ENCODE measurements around the gene LAMB1.
A peak's percentile ranks its signal among the peaks of the same experiment; 100 is the strongest.

The LAMB1 gene

GRCh38 chr7:107948645-107949442 is 54.1 kb downstream of the LAMB1 start:
- no peak for DNase-seq

DNA sequence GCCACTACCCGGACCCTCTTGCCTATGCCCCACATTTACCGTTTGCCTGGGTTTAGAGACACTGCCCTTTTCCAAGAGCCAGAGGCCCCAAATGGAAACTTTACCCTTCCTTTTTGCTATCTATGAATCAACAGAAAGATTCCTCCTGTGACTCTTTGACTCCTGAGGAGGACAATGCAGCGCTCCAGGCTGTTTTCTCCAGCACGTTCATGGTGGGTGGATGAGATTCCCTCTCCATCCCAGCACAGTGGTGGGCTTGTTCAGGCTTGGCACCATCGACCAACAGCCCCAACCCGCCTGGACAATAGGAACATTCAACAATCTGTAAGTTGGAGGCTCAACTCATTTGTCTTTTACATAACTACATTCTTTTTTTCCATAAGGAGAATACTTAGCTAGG is 56.1 kb downstream of the LAMB1 start:
- DNase-seq, result peak in 1 of 58 donors; percentile 1

DNA sequence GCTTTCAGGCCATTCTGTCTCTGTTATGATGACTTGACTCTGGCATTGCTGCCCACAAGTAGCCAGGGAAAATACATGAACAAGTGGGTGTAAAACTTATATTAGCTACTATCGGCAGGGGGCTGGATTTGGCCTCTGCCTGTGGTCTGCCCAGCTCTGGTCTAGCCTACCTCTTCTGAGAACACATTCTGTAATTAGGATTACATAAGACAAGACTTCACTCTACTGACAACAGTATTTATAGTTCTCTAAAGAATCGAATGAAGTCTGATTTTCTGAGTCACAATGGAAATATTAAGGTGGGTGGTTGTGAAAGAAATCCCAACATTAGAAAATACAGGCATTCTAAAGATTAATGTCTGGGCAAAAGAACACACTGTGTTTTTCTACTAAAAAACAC is 56.5 kb downstream of the LAMB1 start:
- no peak for DNase-seq

GRCh38 chr7:107945332-107945731 is 57.6 kb downstream of the LAMB1 start:
- no peak for DNase-seq

DNA sequence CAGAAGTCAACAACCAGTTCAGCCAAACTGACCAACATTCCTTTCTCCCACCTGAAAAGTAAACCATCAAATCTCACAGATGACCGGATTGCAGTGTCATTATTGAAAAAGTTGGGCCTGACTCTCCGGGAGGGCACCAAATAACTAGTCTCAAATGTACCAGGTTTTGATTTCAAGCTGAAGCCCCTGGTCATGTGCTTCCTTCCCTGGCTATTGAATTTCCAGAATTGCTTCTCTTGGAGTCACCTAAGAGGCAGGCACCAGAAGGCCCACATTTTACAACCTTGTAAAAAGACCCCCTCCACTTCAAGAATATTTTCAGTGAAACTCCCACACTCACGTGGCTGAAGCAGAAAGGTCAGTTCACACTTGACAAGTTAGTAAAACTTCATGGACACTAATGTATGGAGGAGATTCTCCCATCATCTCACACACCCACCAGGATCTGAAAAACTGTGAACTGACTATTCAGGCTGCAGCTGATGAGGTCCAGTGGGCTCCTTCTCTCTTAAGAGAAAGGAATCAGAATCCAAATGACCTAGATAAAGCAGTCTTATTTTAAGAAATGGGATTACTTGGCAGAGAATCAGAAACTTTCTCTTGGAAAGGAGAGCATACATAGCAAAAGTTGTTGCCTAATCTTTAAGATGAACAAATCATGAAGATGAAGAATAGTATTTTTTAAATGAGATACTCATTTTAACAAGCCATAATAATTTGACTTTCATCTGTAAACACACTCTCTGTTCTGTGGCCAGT is 58.4 kb downstream of the LAMB1 start:
- DNase-seq, result no peak

GRCh38 chr7:107943018-107943417 is 59.9 kb downstream of the LAMB1 start:
- DNase-seq, result no peak

DNA sequence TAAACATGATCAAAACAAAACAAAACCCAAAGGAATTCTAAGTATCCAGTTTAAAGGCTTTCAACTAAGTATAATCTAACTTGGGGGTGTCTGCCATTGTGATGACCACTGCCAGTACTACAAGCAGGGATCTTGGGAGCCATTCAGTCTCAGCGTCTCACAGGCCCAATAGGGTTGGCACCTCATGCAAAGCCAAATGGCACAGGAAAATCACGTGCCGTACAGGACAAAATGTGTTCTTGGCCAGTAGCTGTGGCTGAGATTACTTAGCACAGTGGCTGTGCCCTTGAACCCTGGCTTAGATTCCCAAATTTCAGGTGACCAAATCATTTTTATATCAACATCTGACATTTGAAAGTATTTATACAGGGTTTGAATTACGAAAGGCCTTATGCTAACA is 62.0 kb downstream of the LAMB1 start:
- DNase-seq, result no peak

GRCh38 chr7:107939573-107940489 is 63.1 kb downstream of the LAMB1 start:
- peak in 17 of 58 donors; percentile 5 to 82 (median 40) for DNase-seq

DNA sequence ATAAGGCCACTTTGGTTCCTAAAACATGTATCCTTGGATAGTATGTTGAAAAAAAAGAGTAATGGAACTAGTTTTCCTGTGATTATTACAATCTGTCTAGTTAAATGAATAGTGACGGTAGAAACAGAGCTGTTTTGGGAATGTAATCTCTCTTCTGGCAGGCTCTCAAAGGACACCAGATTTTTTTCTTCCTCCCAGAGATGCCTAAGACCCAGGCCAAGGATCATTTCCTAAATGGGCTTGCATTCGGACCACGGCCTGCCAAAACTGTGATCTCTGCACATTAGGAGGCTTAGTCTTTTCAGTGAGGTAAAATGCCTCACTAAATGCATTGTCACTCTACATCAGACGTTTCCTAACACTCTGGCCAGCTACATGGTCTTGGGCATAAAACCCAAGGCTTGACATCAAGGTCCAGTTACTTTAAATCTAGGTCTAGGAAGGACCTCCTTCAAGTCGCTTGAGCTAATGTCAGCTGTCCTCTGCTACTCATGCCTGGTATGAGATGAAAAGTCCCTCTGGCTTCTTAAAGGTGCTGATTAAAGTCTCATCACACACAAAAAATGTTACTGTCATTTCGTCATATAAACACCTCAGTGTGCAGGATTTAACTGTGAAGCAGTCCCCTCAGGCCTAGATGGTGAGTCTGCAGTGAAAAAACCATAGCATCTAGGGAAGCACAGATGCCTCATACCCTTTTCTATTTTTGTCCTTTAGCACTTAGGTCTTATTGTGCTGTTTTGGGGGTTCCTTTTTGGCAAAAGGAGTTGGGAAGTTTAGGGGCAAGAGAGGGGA is 64.3 kb downstream of the LAMB1 start:
- DNase-seq, result no peak

DNA sequence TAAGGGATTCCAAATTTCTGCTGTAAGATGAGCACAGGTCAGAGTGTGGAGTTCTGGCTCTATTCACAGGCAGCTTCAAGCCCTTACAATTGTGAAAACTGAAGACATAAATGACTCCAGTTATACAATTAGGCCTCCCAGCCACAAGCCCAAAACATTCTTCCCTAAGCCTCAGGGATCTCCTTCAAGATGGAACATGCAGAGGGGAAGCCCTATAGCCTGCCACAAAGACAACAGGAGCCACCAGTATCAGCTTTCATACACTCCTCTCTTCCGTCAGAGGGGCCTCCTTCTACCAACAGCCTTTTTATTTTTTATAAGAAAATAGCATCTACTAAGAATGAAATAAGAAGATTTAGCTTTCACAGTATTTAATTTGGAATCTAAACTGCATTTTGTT is 65.4 kb downstream of the LAMB1 start:
- DNase-seq, result no peak

GRCh38 chr7:107936312-107936711 is 66.6 kb downstream of the LAMB1 start:
- no peak for DNase-seq

- DNase-seq, result no peak
These were observed 67.8 kb downstream of the LAMB1 start for GRCh38 chr7:107934991-107935770.

DNA sequence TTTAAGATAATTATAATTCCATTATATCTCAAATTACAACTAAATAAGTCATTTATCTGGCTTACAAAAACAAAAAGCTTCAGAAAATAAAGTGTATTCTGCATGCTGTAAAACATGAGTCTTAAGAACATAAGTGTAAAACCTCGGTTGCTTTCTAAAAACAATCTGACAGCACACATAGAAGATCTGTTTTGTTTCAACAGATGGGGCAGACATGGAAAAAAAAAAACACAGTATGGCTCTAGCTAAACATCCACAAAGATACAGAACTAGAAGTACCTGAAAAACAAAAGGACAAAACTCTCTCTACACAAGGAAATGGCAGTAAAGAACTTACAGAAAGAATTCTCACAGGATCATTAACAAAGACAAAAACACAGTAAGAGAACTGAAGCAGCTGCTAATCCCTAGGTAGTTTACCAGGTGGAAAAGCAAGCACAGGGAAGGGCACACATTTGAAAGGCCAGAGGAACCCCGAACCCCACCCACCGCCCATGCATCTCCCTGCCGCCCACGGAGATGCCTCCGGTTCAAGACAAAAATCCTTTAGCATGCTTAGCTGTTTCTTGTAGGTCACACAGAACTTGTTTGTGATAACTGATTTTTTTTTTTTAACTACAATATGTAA is 69.5 kb downstream of the LAMB1 start:
- DNase-seq, result no peak

DNA sequence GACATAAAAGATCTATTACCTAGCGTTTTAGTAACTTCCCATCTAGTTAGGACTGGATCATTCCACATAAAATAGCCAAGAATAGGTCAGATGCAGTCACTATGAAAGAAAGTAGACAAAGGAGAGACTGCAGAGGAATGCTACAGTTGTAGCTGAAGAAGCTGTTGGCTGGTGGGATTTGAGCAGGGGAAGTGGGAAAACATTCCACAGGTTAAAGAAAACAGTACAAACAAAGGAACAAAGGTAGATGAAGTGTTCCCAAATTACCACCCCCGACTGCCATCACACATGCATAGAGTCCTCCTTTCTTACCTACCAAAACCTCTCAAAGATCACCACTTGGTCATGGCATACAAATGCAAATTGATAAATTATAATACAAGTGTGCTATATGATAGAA is 70.2 kb downstream of the LAMB1 start:
- no peak for DNase-seq

DNA sequence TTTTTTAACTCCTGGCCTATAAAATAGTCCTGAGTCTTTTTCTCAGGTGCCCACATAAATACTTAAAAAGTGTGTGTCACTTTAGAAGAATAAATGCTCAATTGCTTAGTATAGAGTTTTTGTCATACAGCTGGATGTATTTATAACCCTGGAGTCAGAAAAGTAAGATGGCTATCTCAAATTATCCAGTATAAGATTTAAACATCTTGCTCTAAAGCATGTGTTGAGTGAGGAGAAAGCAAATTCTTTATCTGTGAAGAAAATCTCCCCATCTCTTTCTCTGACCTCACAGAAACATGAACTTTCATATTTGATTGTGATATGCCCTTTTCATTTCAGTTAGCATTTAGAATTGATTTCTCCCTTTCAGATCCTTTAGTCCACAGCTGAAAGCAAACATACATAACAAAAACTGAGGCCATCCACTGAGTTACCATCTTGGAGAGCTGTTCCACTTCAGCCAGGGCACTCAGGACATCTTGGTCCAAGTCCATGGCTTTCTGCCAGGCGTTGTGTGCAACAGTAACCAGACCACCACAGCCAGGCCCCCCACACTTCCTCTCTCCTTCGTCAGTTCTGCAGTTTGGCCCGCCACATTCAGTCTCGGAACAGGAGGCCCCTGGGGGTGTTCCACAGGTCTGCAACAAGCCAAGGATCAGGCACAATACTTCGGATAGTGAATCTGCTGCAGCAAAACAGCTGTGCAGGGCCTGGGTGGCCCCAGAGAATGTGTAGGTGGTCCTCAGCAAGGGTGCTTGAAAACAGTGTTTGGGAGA is 71.0 kb downstream of the LAMB1 start:
- DNase-seq, result no peak

DNA sequence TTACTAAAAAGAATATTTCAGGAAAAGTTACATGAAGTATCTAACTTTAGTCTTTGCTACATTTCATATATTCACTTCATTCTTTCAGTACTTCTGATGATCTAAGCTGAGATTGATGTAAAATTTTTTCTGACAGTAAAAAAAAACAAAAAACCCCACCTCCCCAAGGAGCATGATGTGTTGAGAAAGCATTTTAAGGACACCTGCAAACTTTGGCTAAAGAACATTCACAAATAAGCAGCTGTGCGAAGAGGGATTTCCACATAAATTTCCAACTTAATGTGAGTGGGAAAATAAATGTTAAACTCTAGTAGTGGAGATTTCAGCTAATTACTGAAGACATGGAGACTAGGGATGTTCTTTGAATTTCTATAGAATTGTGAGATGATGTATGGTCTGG is 76.5 kb downstream of the LAMB1 start:
- DNase-seq, result no peak

DNA sequence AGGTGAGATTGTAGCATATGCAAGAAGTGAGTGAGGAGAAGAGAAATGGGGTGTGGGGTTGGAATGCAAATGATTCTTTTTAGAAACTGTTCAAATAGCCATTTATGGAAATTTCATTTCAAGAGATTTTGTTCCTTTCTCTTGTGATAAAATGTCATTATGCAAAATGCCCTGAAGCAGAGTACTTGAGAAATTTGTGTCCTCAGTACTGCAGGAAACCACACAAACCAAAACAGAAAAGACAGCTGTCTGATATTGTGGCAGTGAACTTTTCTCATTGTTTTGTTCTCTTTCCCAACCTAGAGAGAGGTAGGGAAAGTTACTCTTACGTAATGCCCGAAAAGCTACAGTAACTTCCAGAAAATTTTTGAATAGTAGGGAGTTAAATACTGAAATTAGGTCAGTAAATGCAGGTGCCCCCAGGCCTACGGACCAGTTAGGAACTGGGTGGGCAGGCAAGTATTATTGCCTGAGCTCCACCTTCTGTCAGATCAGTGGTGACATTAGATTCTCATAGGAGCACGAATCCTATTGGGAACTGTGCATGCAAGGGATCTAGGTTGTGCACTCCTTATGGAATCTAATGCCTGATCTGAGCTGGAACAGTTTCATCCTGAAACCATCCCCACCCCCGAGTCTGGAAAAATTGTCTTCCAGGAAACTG is 78.0 kb downstream of the LAMB1 start:
- DNase-seq, result no peak

- DNase-seq, result no peak
These were observed 80.1 kb downstream of the LAMB1 start for GRCh38 chr7:107922886-107923285.

Data from anterior cingulate cortex (tissue), 58 donors.